ENCODE results near the gene SLC2A4RG. TPM values are rescaled to one million over a fixed set of nuclear protein-coding genes. Genes with fewer than 3 reads are reported as not detected.

SLC2A4RG gene
- polyA plus RNA-seq, 4 donors: 11.6 to 69.9 (median 17.6) TPM

DNA sequence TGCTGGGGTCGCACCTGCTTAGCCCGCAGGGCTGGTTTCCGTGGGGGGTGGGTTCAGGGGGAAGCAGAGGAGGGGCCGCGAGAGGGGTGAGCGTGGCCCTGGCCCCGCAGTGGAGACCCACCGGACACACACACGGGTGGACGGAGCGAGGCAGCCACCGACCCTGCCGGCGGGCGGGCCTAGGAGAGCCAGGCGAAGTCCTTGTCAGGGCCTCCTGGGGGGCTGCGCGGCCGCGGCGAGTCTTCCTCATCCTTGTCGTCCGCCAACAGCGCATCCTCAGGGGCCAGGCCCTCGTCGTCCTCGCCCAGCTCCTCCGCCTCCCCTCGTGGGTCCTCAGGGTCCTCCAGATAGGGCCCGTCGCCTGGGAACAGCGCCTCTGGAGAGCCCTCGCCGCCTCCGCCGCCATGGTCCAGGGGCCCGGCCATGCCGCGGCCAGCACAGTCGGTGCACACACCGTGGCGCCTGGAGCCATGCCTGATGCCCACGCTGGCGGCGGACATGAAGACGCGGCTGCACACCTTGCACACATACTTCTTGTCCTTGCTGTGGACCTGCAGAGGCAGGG, 7.3 kb downstream of the SLC2A4RG start:
- H3K27ac ChIP-seq (ENCODE audit: low read depth in 1 of 3, low read length in 2 of 3): no peak overlapping the region
- no peaks in the 10 kb centered on the region for H3K9me3 ChIP-seq (ENCODE audit: control insufficient read depth in 2 of 2, insufficient read depth in 1 of 2, low read depth in 1 of 2, low read length in 1 of 2)
- H3K27me3 ChIP-seq (ENCODE audit: control insufficient read depth in 3 of 3, insufficient read depth in 3 of 3, low read length in 3 of 3): no peaks in the 10 kb centered on the region
- no peak for DNase-seq
- peaks cover 0 to 4% (median 0%) of the 10 kb centered on the region in 3 donors for H3K4me1 ChIP-seq (ENCODE audit: control insufficient read depth in 3 of 3, insufficient read depth in 2 of 3, low read depth in 1 of 3, low read length in 2 of 3)
- peaks cover 0 to 42% (median 0%) of the 10 kb centered on the region in 3 donors for H3K36me3 ChIP-seq (ENCODE audit: control insufficient read depth in 3 of 3, insufficient read depth in 2 of 3, low read depth in 1 of 3, low read length in 3 of 3)
- WGBS, 3 donors: 92 to 94% (median 93%) methylated on average over 32 to 47 of the region's 47 CpGs
- FAIRE-seq: no peak
- no peak overlapping the region for H3K4me3 ChIP-seq (ENCODE audit: low read depth in 1 of 3, low read length in 3 of 3)

DNA sequence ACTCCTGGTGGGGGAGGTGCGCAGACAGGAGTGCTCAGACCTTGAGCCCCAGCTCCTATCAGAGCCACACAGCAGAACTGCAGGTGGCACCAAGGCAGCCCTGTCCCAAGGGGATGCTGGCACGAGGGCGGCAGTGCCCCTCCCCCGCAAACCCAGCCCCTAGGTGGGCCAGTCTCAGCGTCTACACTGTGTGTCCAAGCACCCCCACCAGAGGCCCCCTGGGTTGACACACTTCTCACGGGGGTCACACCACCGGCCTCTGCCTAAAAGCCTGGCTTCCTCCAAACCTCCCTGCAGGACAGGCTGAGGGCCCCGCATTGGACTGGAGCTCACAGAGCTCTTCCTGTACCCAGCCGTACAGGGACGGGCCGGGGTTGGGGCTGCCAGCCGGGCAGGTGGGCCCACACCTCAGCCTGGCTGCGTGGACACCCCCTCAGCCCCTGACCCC, 8.1 kb downstream of the SLC2A4RG start:
- H3K4me3 ChIP-seq (ENCODE audit: low read depth in 1 of 3, low read length in 3 of 3): no peak overlapping the region
- H3K9me3 ChIP-seq (ENCODE audit: control insufficient read depth in 2 of 2, insufficient read depth in 1 of 2, low read depth in 1 of 2, low read length in 1 of 2): no peaks in the 10 kb centered on the region
- H3K36me3 ChIP-seq (ENCODE audit: control insufficient read depth in 3 of 3, insufficient read depth in 2 of 3, low read depth in 1 of 3, low read length in 3 of 3): peaks cover 0 to 33% (median 0%) of the 10 kb centered on the region in 3 donors
- WGBS, 3 donors: 57 to 75% (median 63%) methylated on average over 13 of the region's 13 CpGs
- no peaks in the 10 kb centered on the region for H3K27me3 ChIP-seq (ENCODE audit: control insufficient read depth in 3 of 3, insufficient read depth in 3 of 3, low read length in 3 of 3)
- DNase-seq (no peak), FAIRE-seq (no peak)
- no peak overlapping the region for H3K27ac ChIP-seq (ENCODE audit: low read depth in 1 of 3, low read length in 2 of 3)
- no peaks in the 10 kb centered on the region for H3K4me1 ChIP-seq (ENCODE audit: control insufficient read depth in 3 of 3, insufficient read depth in 2 of 3, low read depth in 1 of 3, low read length in 2 of 3)

DNA sequence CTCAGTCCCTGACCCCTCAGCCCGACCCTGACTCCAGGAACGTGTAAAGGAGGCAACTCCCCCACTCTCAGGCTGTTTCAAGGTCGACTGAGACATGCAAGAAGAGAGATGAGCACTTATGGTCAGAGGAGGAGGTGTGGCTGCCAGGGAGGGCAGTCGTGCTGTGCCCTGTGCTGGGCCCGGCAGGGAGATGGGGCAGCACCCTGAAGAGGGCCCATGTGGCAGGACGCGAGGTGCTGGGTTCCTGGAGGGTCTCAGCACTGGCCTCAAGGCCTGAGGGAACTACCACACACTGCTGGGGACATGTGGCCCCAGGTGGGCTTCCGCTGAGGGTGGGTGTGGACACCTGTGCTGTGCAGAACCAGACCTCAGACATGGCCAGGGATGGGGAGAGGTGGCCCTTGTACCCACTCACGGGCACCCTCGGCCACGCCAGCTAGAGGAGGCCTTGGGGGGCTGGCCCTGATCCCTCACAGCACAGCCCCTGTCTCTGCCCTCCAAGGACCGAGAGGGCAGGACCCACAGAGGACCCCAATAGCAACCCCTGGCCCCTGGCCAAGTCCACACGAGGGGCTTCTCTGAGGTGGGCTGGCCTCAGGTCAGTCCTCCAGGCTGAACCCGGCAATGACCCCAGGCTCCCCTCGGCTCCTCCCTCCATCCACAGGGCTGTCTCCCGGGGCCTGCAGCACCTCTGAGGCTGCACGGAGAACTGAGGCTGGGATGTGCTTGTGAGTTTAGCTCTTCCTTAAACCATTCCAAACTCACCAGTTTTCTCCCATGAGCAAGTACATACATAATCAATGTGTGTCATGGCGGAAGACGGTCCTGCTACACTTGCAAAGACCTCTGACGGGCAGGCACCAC, 8.7 kb downstream of the SLC2A4RG start:
- no peak overlapping the region for H3K27ac ChIP-seq (ENCODE audit: low read depth in 1 of 3, low read length in 2 of 3)
- no peaks in the 10 kb centered on the region for H3K9me3 ChIP-seq (ENCODE audit: control insufficient read depth in 2 of 2, insufficient read depth in 1 of 2, low read depth in 1 of 2, low read length in 1 of 2)
- H3K27me3 ChIP-seq (ENCODE audit: control insufficient read depth in 3 of 3, insufficient read depth in 3 of 3, low read length in 3 of 3): no peaks in the 10 kb centered on the region
- no peak overlapping the region for H3K4me3 ChIP-seq (ENCODE audit: low read depth in 1 of 3, low read length in 3 of 3)
- 71 to 79% (median 72%) methylated on average over 19 to 20 of the region's 20 CpGs for WGBS, 3 donors
- FAIRE-seq: no peak
- H3K36me3 ChIP-seq (ENCODE audit: control insufficient read depth in 3 of 3, insufficient read depth in 2 of 3, low read depth in 1 of 3, low read length in 3 of 3): peaks cover 0 to 27% (median 0%) of the 10 kb centered on the region in 3 donors
- H3K4me1 ChIP-seq (ENCODE audit: control insufficient read depth in 3 of 3, insufficient read depth in 2 of 3, low read depth in 1 of 3, low read length in 2 of 3): no peaks in the 10 kb centered on the region
- no peak for DNase-seq

DNA sequence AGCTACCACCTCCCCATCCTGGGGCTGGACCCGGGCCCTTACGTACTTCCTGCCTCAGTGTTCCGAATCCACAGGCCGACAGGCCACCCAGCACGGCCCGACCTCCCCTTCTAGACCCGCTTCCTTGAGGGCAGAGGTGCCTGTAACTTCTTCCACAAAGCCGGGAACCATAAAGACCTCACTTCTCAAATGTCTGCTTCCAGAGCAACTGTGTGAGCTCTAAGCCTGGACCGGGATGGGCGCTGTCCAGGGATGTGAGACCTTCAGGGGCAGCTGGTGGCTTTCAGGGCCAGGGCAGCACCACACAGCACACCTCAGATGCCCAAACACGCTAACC, 9.3 kb downstream of the SLC2A4RG start:
- FAIRE-seq: no peak
- DNase-seq: no peak
- no peaks in the 10 kb centered on the region for H3K4me1 ChIP-seq (ENCODE audit: control insufficient read depth in 3 of 3, insufficient read depth in 2 of 3, low read depth in 1 of 3, low read length in 2 of 3)
- H3K9me3 ChIP-seq (ENCODE audit: control insufficient read depth in 2 of 2, insufficient read depth in 1 of 2, low read depth in 1 of 2, low read length in 1 of 2): no peaks in the 10 kb centered on the region
- 89 to 92% (median 91%) methylated on average over 11 of the region's 11 CpGs for WGBS, 3 donors
- H3K36me3 ChIP-seq (ENCODE audit: control insufficient read depth in 3 of 3, insufficient read depth in 2 of 3, low read depth in 1 of 3, low read length in 3 of 3): peaks cover 0 to 23% (median 0%) of the 10 kb centered on the region in 3 donors
- peaks cover 0 to under 1% (median 0%) of the 10 kb centered on the region in 3 donors for H3K27me3 ChIP-seq (ENCODE audit: control insufficient read depth in 3 of 3, insufficient read depth in 3 of 3, low read length in 3 of 3)
- H3K4me3 ChIP-seq (ENCODE audit: low read depth in 1 of 3, low read length in 3 of 3): no peak overlapping the region
- no peak overlapping the region for H3K27ac ChIP-seq (ENCODE audit: low read depth in 1 of 3, low read length in 2 of 3)

DNA sequence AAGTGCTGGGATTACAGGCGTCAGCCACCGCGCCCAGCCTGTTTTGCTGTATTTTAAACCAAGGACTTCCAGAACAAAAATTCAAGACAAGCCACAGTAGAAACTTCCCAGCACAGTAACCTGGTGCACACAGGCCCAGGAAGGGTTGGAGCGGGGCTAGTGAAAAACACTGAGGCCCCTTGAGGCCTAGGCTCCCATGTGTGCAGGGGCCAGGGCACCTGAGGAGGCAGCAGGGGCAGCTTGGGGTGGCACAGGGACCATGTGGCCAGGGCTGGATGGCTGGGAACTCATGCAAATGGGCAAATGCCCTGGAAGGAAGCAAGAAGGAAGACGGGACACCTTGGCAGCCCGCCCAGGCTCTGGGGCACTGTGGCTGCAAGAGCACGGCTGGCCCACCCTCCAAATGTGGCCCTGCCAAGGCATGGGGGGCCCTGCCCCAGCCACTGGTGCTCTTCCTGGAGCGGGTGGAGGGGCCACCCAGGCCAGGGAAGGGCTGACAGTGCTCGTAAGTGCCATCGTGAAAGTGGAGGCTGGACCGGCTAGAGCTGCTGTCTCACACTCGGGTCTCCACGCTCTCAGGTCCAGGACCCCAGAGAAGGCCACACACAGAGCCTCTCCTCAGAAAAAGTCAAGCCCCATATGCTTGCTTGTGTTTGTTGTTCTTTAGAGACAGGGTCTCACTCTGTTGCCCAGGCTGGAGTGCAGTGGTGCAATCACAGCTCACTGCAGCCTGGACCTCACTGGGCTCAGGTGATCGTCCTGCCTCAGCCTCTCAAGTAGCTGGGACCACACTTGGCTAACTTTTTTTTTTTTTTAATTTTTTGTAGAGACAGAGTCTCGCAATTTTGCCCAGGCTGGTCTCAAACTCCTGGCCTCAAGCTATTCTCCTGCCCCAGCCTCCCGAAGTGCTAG, 10.3 kb downstream of the SLC2A4RG start:
- Histone ChIP-seq H3K27ac (ENCODE audit: low read depth in 1 of 3, low read length in 2 of 3) (no peak overlapping the region), H3K36me3 (ENCODE audit: control insufficient read depth in 3 of 3, insufficient read depth in 2 of 3, low read depth in 1 of 3, low read length in 3 of 3) (peaks cover 0 to 16% (median 0%) of the 10 kb centered on the region in 3 donors), H3K4me3 (ENCODE audit: low read depth in 1 of 3, low read length in 3 of 3) (no peak overlapping the region), H3K9me3 (ENCODE audit: control insufficient read depth in 2 of 2, insufficient read depth in 1 of 2, low read depth in 1 of 2, low read length in 1 of 2) (no peaks in the 10 kb centered on the region), H3K4me1 (ENCODE audit: control insufficient read depth in 3 of 3, insufficient read depth in 2 of 3, low read depth in 1 of 3, low read length in 2 of 3) (no peaks in the 10 kb centered on the region), H3K27me3 (ENCODE audit: control insufficient read depth in 3 of 3, insufficient read depth in 3 of 3, low read length in 3 of 3) (peaks cover 0 to 3% (median 0%) of the 10 kb centered on the region in 3 donors)
- no peak for DNase-seq
- no peak for FAIRE-seq
- WGBS, 3 donors: 80 to 89% (median 87%) methylated on average over 16 of the region's 16 CpGs

DNA sequence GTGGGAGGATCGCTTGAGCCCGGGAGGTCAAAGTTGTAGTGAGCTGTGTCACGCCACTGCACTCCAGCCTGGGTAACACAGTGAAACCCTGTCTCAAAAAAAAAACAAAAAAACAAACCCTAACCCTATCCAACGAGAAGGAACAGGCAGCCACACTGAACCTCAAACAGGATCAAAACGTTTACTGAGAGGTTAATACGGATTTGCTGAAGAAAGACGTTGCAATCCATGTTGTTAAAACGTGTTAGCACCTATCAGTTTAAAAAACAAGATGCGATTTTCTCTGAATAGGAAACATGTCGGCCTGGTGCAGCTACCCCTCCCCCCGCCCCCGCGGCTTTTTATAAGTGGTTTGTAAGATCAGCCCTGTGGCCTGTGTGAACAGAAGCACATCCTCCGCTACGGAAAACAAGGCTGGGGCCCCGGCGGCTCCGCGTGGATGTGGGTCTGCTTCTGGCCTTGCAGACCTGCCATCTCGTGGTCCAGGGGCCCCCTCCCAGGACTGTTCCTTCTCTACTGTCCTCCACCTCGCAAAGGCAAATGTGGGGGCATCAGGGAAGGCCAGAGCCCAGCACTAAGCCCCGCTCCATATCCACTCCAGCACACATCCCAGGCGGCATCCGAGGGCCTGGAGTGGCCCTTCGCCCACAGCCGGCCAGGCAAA, 11.4 kb downstream of the SLC2A4RG start:
- H3K36me3 ChIP-seq (ENCODE audit: control insufficient read depth in 3 of 3, insufficient read depth in 2 of 3, low read depth in 1 of 3, low read length in 3 of 3): peaks cover 0 to 9% (median 0%) of the 10 kb centered on the region in 3 donors
- H3K4me3 ChIP-seq (ENCODE audit: low read depth in 1 of 3, low read length in 3 of 3): no peak overlapping the region
- no peaks in the 10 kb centered on the region for H3K9me3 ChIP-seq (ENCODE audit: control insufficient read depth in 2 of 2, insufficient read depth in 1 of 2, low read depth in 1 of 2, low read length in 1 of 2)
- DNase-seq (peak in 1 of 2 donors; percentile 33), FAIRE-seq (no peak)
- H3K4me1 ChIP-seq (ENCODE audit: control insufficient read depth in 3 of 3, insufficient read depth in 2 of 3, low read depth in 1 of 3, low read length in 2 of 3): no peaks in the 10 kb centered on the region
- H3K27ac ChIP-seq (ENCODE audit: low read depth in 1 of 3, low read length in 2 of 3): peak overlapping the region in 2 of 3 donors; percentile 34 to 55
- peaks cover 0 to 3% (median 0%) of the 10 kb centered on the region in 3 donors for H3K27me3 ChIP-seq (ENCODE audit: control insufficient read depth in 3 of 3, insufficient read depth in 3 of 3, low read length in 3 of 3)
- whole genome bisulfite sequencing, 3 donors: 56 to 66% (median 56%) methylated on average over 26 of the region's 26 CpGs

GRCh38 chr20:63751471-63752271, 12.1 kb downstream of the SLC2A4RG start:
- no peak for DNase-seq
- Histone ChIP-seq H3K27me3 (ENCODE audit: control insufficient read depth in 3 of 3, insufficient read depth in 3 of 3, low read length in 3 of 3) (peaks cover 0 to 3% (median 0%) of the 10 kb centered on the region in 3 donors), H3K36me3 (ENCODE audit: control insufficient read depth in 3 of 3, insufficient read depth in 2 of 3, low read depth in 1 of 3, low read length in 3 of 3) (peaks cover 0 to 6% (median 0%) of the 10 kb centered on the region in 3 donors), H3K4me3 (ENCODE audit: low read depth in 1 of 3, low read length in 3 of 3) (no peak overlapping the region), H3K4me1 (ENCODE audit: control insufficient read depth in 3 of 3, insufficient read depth in 2 of 3, low read depth in 1 of 3, low read length in 2 of 3) (no peaks in the 10 kb centered on the region), H3K27ac (ENCODE audit: low read depth in 1 of 3, low read length in 2 of 3) (peak overlapping the region in 2 of 3 donors; percentile 34 to 55), H3K9me3 (ENCODE audit: control insufficient read depth in 2 of 2, insufficient read depth in 1 of 2, low read depth in 1 of 2, low read length in 1 of 2) (no peaks in the 10 kb centered on the region)
- no peak for FAIRE-seq
- 71 to 76% (median 72%) methylated on average over 18 to 41 of the region's 45 CpGs for WGBS, 3 donors

Data from small intestine (tissue), 7 donors.